Measurements from ENCODE around the gene MIGA2.

Gene MIGA2

DNA sequence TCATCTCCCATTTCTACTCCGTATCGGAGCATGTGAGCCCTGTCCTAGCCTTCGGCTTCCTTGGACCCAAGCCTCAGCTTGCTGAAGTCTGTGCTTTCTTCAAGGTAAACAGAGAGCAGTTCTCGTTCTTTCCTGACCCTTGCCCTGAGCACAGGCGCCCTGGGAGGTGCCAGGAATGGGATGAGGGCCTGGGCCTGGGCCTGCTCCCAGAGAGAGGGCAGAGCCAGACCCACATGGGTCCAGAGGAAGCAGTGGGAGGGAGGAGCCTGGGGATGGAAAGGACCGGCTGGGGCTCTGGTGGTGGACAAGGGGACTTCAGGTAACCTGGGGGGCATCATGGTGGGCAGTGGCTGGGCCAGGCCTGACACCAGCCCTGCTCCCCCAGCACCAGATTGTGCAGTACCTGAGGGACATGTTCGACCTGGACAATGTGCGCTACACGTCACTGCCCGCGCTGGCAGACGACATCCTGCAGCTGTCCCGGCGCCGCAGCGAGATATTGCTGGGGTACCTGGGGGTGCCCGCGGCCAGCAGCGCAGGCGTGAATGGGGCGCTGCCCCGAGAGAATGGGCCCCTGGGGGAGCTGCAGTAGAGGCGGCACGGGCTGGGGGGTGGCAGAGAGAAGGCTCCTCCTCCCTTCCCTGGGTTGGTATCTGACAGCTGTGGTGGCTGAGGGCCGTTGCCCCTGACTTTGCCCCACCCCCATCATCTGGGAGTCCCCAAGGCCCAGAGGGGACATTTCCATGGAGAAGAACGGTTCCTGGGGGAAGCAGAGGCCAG, 33.6 kb downstream of the MIGA2 start:
- Histone ChIP-seq H3K4me1 (no peaks in the 10 kb centered on the region), H3K9ac (no peak overlapping the region), H3K27me3 (ENCODE audit: control insufficient read depth, insufficient read depth, low read length) (no peaks in the 10 kb centered on the region), H3K9me3 (ENCODE audit: control insufficient read depth, low read length) (no peaks in the 10 kb centered on the region), H2AFZ (no peak overlapping the region), H3K4me2 (ENCODE audit: low read length) (no peak overlapping the region), H3K27ac (no peak overlapping the region), H3K79me2 (no peaks in the 10 kb centered on the region), H3K4me3 (ENCODE audit: low read depth, low read length) (no peak overlapping the region), H3K36me3 (ENCODE audit: control insufficient read depth, insufficient read depth, low read length) (no peaks in the 10 kb centered on the region)
- TF ChIP-seq, protein P1, sequence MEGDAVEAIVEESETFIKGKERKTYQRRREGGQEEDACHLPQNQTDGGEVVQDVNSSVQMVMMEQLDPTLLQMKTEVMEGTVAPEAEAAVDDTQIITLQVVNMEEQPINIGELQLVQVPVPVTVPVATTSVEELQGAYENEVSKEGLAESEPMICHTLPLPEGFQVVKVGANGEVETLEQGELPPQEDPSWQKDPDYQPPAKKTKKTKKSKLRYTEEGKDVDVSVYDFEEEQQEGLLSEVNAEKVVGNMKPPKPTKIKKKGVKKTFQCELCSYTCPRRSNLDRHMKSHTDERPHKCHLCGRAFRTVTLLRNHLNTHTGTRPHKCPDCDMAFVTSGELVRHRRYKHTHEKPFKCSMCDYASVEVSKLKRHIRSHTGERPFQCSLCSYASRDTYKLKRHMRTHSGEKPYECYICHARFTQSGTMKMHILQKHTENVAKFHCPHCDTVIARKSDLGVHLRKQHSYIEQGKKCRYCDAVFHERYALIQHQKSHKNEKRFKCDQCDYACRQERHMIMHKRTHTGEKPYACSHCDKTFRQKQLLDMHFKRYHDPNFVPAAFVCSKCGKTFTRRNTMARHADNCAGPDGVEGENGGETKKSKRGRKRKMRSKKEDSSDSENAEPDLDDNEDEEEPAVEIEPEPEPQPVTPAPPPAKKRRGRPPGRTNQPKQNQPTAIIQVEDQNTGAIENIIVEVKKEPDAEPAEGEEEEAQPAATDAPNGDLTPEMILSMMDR (IDR thresholded peaks at IDR 0.05) = no peak

GRCh38 chr9:129070696-129071525, 34.5 kb downstream of the MIGA2 start:
- Histone ChIP-seq H3K4me1 (no peaks in the 10 kb centered on the region), H3K79me2 (no peaks in the 10 kb centered on the region), H3K27ac (no peak overlapping the region), H2AFZ (no peak overlapping the region), H3K36me3 (ENCODE audit: control insufficient read depth, insufficient read depth, low read length) (no peaks in the 10 kb centered on the region), H3K4me3 (ENCODE audit: low read depth, low read length) (no peak overlapping the region), H3K4me2 (ENCODE audit: low read length) (no peak overlapping the region), H3K27me3 (ENCODE audit: control insufficient read depth, insufficient read depth, low read length) (no peaks in the 10 kb centered on the region), H3K9me3 (ENCODE audit: control insufficient read depth, low read length) (no peaks in the 10 kb centered on the region), H3K9ac (no peak overlapping the region)
- TF ChIP-seq, protein P1 (IDR thresholded peaks at IDR 0.05) = no peak

DNA sequence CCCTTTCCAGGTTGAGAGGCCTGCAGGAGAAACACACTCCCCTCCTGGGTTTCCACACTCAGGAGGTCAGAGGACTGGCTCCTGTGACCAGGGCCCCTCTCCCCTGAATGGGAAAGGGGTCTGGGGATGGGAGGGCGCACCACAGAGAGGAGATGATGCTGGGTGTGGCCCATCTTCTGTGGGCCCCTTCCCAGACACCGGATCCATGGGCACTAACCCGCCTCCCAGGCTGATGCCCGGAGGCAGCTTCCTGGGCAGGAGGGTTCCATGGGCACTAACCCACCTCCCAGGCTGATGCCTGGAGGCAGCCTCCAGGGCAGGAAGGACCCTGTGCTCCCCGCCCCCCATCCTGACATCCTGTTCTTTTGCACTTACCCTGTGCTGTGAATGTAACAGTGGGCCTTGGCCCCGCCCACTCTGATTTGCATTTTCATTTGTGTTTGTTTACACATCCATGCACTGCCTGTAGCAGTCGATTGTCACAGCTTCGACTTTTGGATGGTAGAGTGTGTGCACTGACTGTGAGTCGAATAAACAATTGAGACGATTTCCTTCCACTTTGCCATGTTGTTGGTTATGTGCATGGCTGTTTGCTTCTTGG, 35.2 kb downstream of the MIGA2 start:
- H3K79me2 ChIP-seq = no peaks in the 10 kb centered on the region
- no peak overlapping the region for H3K27ac ChIP-seq
- H3K4me1 ChIP-seq = no peaks in the 10 kb centered on the region
- H2AFZ ChIP-seq = no peak overlapping the region
- no peaks in the 10 kb centered on the region for H3K27me3 ChIP-seq (ENCODE audit: control insufficient read depth, insufficient read depth, low read length)
- no peaks in the 10 kb centered on the region for H3K9me3 ChIP-seq (ENCODE audit: control insufficient read depth, low read length)
- TF ChIP-seq, protein P1 (IDR thresholded peaks at IDR 0.05) = no peak
- no peak overlapping the region for H3K9ac ChIP-seq
- no peak overlapping the region for H3K4me2 ChIP-seq (ENCODE audit: low read length)
- H3K4me3 ChIP-seq (ENCODE audit: low read depth, low read length) = no peak overlapping the region
- H3K36me3 ChIP-seq (ENCODE audit: control insufficient read depth, insufficient read depth, low read length) = no peaks in the 10 kb centered on the region

- Histone ChIP-seq H3K4me3 (ENCODE audit: low read depth, low read length) (no peak overlapping the region), H3K79me2 (no peaks in the 10 kb centered on the region), H3K9me3 (ENCODE audit: control insufficient read depth, low read length) (no peaks in the 10 kb centered on the region), H3K27me3 (ENCODE audit: control insufficient read depth, insufficient read depth, low read length) (no peaks in the 10 kb centered on the region), H3K9ac (no peak overlapping the region), H2AFZ (no peak overlapping the region), H3K36me3 (ENCODE audit: control insufficient read depth, insufficient read depth, low read length) (no peaks in the 10 kb centered on the region), H3K4me1 (no peaks in the 10 kb centered on the region), H3K27ac (no peak overlapping the region), H3K4me2 (ENCODE audit: low read length) (no peak overlapping the region)
- TF ChIP-seq, protein P1 (IDR thresholded peaks at IDR 0.05) = no peak
These were observed 35.7 kb downstream of the MIGA2 start for GRCh38 chr9:129072171-129072570.
